ENCODE measurements around the gene EML1.

GRCh38 chr14:99777951-99778350 is 15.3 kb upstream of the EML1 start:
- TF ChIP-seq POLR2AphosphoS5 (IDR thresholded peaks at IDR 0.05) (no peak), CTCF (IDR thresholded peaks at IDR 0.05) (no peak), POLR2A (IDR thresholded peaks at IDR 0.05) (no peak)
